A673 (cell line): ENCODE results near the gene ETFB. TPM values are rescaled to one million over a fixed set of nuclear protein-coding genes. Genes with fewer than 3 reads are reported as not detected.
A peak's percentile ranks its signal among the peaks of the same experiment; 100 is the strongest.

ENCODE experiments used
- BruUV-seq: library from RNA; stranded (reverse); fragments of 400-500 nt; replicated peaks from 2 replicates; lab custom pipeline; 2021; lab: Mats Ljungman, UMichigan
- CTCF ChIA-PET: fragments of 300-600 bp; sonication (Branson Sonifier 250); formaldehyde crosslinking; loops from one replicate; lab custom pipeline; 2022; ENCODE audit warnings: antibody characterized with exemption; lab: Charles Lee
- POLR2A ChIA-PET: fragments of 300-600 bp; sonication (Branson Sonifier 250); formaldehyde crosslinking; loops from one replicate; lab custom pipeline; 2022; ENCODE audit warnings: antibody characterized with exemption; ENCODE audit not compliant: low non-redundant PET; lab: Charles Lee
- DNase-seq: peaks from one replicate; pipeline ENCODE4 v3.0.0-alpha.2; 2015; ENCODE audit warnings: low spot score
- H3K27ac ChIP-seq: fragments of 200-600 bp; sonication (generic); 2 replicates; pipeline ENCODE4 v1.5.1; 2016; ENCODE audit warnings: mixed run types, low read depth, mild to moderate bottlenecking, mixed read lengths, antibody characterized with exemption, low read length; ENCODE audit not compliant: poor library complexity, severe bottlenecking
- H3K27me3 ChIP-seq: fragments of 200-600 bp; sonication (generic); replicated peaks from 2 replicates; pipeline ENCODE4 v1.6.1; 2017; ENCODE audit warnings: mixed run types, low read depth, mild to moderate bottlenecking, mixed read lengths, antibody characterized with exemption, low read length; ENCODE audit not compliant: insufficient read depth, poor library complexity
- H3K36me3 ChIP-seq: fragments of 200-600 bp; sonication (generic); 2 replicates; pipeline ENCODE4 v1.6.1; 2016; ENCODE audit warnings: mixed run types, mild to moderate bottlenecking, mixed read lengths, antibody characterized with exemption, low read length; ENCODE audit not compliant: insufficient read depth, poor library complexity, severe bottlenecking
- H3K4me1 ChIP-seq: fragments of 200-600 bp; sonication (generic); 2 replicates; pipeline ENCODE4 v1.6.1; 2017; ENCODE audit warnings: mixed run types, mild to moderate bottlenecking, mixed read lengths, antibody characterized with exemption, low read length; ENCODE audit not compliant: insufficient read depth, poor library complexity, severe bottlenecking
- H3K4me3 ChIP-seq: fragments of 200-600 bp; sonication (generic); 2 replicates; pipeline ENCODE4 v1.5.1; 2016; ENCODE audit warnings: low read depth, mixed run types, mild to moderate bottlenecking, mixed read lengths, low read length; ENCODE audit not compliant: poor library complexity, severe bottlenecking
- H3K9me3 ChIP-seq: fragments of 200-600 bp; sonication (generic); 2 replicates; pipeline ENCODE4 v1.6.1; 2016; ENCODE audit warnings: mixed run types, low read depth, mild to moderate bottlenecking, mixed read lengths, antibody characterized with exemption, low read length; ENCODE audit not compliant: poor library complexity, severe bottlenecking
- CTCF ChIP-seq: fragments of 300-800, 200-600 bp; sonication (generic); conservative IDR thresholded peaks from 2 replicates; pipeline ENCODE4 v1.5.1; 2017; ENCODE audit warnings: low read depth, mild to moderate bottlenecking, antibody characterized with exemption, low read length, moderate library complexity, mixed read lengths
- EZH2 ChIP-seq: fragments of 200-600 bp; sonication (generic); IDR thresholded peaks from 2 replicates; pipeline ENCODE4 v1.6.1; 2017; ENCODE audit warnings: borderline replicate concordance, low read depth, mild to moderate bottlenecking, mixed read lengths, antibody characterized with exemption, low read length; ENCODE audit not compliant: poor library complexity, severe bottlenecking
- intact Hi-C: fragments of 100-400 bp; cut with micrococcal nuclease; formaldehyde crosslinking; loops from one replicate; pipeline ENCODE4 v1.10.0; 2022; ENCODE audit not compliant: unreplicated experiment
- total RNA-seq: library from RNA; stranded (reverse); gene quantifications from 2 replicates; pipeline ENCODE4 v1.2.3, GENCODE V29; 2021

The ETFB gene
- total RNA-seq, 1 experiment from 2014 or later: 52.6 TPM

DNA sequence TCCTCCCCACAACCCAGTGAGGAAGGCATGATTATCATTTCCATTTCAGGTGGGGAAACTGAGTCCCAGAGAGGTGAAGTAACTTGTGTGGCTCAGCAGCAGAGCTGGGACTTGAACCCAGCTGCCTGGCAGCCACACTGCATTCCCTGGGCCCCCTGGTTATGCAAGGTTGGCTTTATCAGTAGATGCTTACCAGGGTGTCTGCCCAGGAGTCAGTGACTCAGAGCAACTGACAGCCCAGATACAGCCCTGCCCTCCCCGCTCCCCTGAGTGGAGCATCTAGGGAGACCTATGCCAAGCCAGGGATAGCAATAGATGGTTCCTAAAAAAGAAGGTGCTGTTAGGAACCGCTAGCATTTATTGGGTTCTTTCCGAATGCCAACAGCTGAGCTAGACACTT is 48.8 kb downstream of the ETFB start:
- DNase-seq: no peak
- POLR2A ChIA-PET: no interaction called here
- CTCF ChIA-PET: no interaction called here
- TF ChIP-seq EZH2: no peak
- TF ChIP-seq CTCF: no peak
- H3K27me3 ChIP-seq: no peaks in the 10 kb centered on the region
- intact Hi-C loops: no loop called here
- H3K36me3 ChIP-seq: no peaks in the 10 kb centered on the region
- H3K4me1 ChIP-seq: no peaks in the 10 kb centered on the region
- H3K4me3 ChIP-seq: no peak overlapping the region
- H3K9me3 ChIP-seq: no peaks in the 10 kb centered on the region
- no peak overlapping the region for H3K27ac ChIP-seq
- BruUV-seq: no TSS peak

DNA sequence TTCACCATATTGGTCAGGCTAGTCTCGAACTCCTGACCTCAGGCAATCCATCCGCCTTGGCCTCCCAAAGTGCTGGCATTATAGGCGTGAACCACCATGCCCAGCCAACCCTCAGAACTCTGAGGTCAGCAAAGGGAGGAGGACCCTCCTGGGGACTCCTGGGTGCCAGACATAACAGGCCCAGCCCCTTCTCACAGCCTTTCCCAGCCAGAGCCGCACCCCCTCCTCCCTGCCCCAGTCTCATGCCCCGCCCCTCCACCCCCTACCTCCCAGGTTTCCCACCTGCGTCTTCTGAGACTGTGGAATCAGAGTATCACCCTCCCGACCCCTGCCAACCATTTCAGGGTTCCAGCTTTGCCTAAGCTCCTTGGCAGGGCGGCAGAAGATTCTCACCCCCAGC is 49.5 kb downstream of the ETFB start:
- no peak for DNase-seq
- H3K27me3 ChIP-seq: no peaks in the 10 kb centered on the region
- no peaks in the 10 kb centered on the region for H3K36me3 ChIP-seq
- no peaks in the 10 kb centered on the region for H3K4me1 ChIP-seq
- H3K9me3 ChIP-seq: no peaks in the 10 kb centered on the region
- ChIA-PET CTCF (no interaction called here), POLR2A (no interaction called here)
- intact Hi-C loops: no loop called here
- BruUV-seq: no TSS peak
- no peak overlapping the region for H3K4me3 ChIP-seq
- TF ChIP-seq CTCF (no peak), EZH2 (no peak)
- H3K27ac ChIP-seq: no peak overlapping the region

DNA sequence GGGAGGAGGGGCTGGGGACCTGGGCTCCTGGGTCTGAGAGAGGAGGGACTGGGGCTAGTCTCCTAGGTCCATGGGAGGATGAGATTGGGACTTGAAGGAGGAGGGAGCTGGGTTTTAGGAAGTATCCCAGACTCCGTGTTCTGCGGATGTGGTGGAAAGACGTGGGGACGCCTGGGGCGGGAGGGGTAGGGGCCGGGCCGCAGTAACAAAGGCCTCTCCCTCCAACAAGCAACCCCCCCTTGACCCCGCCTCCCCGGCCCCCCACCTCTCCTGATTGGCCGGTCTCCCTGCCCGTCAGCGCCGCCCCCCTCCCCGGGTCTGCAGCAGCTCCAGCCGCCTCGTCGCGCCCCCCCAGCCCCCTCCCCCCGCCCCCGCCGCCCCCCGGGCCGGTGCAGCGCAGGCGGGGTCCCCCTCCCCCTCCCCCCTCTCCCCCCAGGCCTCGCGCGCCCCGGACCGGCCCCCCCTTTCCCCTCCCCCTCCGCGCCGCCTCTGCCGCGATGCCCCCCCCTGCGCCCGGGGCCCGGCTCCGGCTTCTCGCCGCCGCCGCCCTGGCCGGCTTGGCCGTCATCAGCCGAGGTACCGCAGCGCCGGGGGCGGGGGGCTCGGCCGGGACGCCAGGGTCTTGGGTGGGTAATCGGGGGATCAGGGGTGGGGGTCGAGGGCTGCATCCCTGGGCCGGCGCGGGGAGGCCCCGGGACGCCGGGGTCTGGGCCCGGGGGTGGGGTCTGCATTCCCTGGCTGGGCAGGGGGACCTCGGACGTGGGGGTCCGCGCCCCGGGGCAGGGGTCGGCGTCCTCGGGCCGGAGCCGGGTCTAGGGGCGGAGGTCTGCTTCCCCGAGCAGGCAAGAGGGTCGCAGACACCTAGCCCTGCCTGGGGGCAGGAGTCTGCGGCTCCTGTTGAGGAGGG is 54.6 kb downstream of the ETFB start, which contains the start of gene IGLON5:
Gene IGLON5, plus strand, starts transcription at position 294 of the 907 bp plus-strand sequence. Its CDS starts 204 bp downstream, at position 498.
- intact Hi-C loops: no loop called here
- Histone ChIP-seq H3K36me3 (no peaks in the 10 kb centered on the region), H3K27ac (no peak within 1 kb of the TSS), H3K9me3 (no peaks in the 10 kb centered on the region), H3K4me1 (no peaks in the 10 kb centered on the region), H3K4me3 (peak within 1 kb of the TSS; percentile 15), H3K27me3 (peaks cover 5% of the 10 kb centered on the region)
- POLR2A ChIA-PET: no interaction called here
- TF ChIP-seq EZH2: no peak
- TF ChIP-seq CTCF: no peak
- BruUV-seq: no TSS peak
- DNase-seq: peak; percentile 16
- CTCF ChIA-PET: no interaction called here
